NCI-H526 treated with DMSO at 0.1 percent for 48 hours (cell line): ENCODE results near the gene ZNF888.
"Not testable (repeated sequence)": the region's sequence is repeated elsewhere in the genome, so short reads cannot be mapped to it uniquely, and the experiment has no call there.

Experiments
- DNase-seq: peaks from one replicate; lab custom pipeline; 2025; lab: John Stamatoyannopoulos, UW

The ZNF888 gene

DNA sequence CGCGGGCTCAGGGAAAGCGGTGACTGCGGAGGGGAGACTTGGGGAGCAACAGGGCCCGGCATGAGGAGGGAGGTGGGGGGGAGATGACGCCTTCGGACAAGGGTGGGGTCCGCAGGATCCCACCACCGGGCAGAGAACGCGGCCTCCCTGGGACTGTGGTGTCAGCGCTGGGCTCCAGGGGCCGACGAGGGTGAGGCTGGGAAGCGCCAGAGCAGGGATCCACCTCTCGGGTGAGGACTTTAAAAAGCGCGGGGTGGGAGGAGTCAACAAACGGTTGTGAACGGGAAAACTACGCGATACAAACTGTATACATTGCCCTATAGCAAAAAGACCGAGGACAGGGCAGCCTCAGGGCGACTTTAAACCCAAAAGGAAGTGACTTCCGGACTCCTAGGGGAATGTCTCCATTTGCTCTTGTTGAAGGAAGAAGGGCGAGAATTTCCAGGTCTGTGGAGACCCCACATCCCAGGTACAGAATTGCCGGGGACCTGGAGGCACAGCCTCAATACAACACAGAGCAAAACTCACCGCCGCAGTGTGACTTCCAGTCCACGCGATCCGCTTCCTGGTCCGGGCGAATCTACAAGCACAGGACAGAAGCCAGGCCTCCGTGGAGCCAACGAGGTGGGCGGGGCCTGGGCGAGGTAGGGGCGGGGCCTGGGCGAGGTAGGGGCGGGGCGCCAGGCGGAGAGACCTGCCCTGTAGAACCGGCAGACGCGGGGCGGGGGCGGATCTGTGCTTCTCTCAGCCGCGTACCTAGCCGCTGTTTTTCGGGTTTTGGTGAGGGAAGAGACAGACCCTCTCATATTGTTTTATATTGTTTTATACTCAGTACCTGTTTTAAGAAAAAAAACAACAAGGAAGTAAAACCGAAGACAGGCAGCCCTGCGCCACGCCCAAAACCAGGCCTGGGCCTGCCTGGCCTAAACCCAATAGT, at the start of gene ZNF888:
ZNF888 (minus strand) TSS at position 588 of the 937 bp plus-strand sequence. CDS start 5,555 bp downstream, outside the sequence.
- peak; percentile 84 for DNase-seq

DNA sequence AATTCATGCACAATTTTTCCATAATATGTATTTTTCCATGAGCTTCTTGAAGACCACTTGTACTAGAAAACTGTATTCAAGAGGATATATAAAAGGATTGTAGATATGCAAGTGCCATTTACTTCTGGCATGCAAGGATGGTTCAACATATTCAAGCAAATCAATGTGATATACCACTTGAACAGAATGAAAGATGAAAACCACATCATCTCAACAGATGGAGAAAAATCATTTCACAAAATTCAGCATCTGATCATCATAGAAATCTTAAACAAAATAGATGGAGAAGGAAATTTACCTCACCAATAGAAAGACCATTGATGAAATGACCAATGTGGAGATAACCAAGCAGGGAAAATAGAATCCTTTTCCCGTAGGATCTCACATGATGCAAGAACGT, 44.5 kb upstream of the ZNF888 start:
- DNase-seq: no peak

DNA sequence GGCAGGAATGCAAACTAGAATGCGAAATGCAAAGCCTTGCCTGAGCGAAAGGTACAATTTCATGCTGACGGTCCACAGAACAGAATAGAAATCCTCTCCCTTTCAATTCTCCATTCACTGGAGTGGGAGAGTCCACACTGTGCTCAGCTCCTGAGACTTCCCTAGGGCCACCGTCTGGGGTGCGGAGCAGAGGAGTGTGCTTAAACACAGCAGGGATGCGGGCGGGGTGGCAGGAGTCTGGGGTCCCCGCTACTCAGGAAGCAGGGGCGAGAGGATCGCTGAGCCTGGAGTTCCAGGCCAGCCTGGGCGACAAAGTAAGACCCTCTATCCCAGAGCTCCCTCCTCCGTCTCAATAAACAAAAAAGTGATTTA, 40.0 kb upstream of the ZNF888 start:
- peak; percentile 72 for DNase-seq

DNA sequence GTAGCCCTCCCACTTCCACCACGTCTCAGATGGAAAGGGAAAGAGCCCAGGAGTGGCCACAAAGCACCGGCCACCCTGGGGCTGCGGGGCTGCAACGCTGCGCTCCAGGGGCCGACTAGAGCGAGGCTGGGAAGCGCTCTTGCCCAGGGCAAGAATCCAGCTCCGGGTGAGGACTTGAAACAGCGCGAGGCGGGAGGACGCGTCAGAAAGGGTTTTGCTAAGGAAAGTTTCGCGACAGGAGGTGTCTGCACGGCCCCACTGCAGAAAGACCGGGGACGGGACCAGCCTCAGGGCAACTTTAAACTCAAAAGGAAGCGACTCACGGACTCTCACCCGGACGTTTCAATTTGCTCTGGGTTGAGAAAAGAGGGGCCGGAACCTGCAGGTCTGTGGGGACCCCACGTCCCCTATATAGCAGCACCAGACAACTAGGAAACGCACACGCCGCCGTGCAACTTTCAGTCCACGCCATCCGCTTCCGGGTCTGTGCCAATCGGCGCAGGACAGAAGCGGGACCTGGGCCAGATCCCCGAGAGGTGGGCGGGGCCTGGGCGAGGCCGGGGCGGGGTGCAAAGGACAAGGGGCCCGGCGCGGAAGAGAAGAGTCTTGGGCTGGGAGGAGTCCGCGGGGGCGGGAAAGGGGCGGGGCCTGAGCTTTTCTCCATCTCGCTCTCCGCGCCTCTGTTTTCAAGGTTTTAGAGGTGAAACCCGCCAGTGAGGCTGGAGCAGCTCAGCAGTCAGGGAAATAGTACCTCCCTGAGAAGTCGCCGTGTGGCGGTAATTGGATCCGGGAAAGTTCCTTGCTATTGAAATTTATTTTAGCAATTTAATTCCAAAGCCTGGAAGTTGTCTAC, 39.4 kb upstream of the ZNF888 start, which contains the start of gene ZNF816:
ZNF816 (minus strand) TSS at position 488 of the 853 bp plus-strand sequence. CDS start 6,792 bp downstream, outside the sequence.
- peak; percentile 97 for DNase-seq

DNA sequence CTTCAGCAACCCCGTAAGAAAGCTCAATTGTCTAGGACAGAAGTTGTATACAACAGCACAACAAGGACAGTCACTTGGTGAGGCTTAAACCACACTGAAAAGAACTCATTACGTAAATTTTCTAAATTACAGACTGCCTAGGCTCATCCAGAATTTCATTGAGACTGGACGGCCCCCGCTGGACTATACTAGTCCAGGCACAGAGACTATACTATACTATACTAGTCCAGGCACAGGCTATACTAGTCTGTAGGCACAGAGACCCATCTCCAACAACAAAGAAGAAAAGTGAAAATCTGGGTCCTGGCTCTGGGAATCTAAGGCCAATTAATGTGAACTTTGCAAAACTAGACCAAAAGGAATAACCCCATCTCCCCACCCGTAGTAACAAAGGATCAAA, 38.8 kb upstream of the ZNF888 start:
- no peak for DNase-seq

DNA sequence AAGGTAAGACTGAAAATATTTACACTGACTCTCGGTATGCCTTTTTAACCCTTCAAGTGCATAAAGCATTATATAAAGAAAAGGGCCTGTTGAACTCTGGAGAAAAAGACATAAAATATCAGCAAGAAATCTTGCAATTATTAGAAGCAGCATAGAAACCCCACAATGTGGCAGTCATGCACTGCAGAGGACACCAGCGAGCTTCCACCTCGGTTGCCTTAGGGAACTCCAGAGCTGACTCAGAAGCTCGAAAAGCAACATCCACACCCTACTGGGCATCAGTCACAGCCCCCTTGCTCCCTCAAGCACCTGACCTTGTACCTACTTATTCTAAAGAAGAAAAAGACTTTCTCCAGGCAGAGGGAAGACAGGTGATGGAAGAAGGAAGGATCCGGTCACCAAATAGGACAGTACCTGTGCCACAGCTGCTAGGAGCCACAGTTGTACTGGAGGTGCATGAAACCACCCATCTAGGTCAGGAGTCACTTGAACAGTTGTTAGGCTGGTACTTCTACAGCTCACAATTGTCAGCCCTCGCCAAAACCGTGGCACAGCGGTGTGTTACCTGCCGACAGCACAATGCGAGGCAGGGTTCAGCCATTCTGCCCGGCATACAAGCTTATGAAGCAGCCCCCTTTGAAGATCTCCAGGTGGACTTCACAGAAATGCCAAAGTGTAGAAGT, 36.5 kb upstream of the ZNF888 start:
- no peak for DNase-seq

DNA sequence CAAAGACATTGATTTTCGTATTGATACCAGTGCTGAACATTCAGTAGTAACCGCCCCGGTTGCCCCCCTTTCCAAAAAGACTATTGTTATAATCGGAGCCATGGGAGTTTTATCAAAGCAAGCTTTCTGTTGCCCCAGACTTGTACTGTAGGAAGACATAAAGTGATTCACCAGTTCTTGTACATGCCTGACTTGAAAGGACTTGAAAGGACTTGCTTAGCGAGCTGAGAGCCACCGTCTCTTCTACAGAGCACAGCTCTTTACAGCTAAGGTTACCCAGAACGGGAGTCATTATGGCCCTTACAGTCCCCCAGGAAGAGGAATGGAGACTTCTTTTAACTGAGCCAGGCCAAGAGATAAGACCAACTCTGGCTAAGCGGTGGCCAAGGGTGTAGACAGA, 34.4 kb upstream of the ZNF888 start:
- no peak for DNase-seq

DNA sequence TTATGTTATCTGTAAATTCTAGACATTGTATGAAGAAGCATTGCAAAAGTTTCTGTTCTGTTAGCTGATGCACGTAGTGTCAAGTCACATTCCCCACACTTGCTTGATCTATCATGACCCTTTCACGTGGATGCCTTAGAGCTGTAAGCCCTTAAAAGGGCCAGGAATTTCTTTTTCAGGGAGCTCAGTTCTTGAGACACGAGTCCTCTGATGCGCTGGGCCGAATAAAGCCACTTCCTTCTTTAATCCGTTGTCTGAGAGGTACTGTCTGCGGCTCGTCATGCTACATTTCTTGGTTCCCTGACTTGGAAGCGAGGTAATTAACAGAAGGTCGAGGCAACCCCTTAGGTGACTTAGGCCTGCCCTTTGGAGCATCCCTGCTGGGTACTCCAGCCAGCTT, 33.7 kb upstream of the ZNF888 start:
- no peak for DNase-seq

DNA sequence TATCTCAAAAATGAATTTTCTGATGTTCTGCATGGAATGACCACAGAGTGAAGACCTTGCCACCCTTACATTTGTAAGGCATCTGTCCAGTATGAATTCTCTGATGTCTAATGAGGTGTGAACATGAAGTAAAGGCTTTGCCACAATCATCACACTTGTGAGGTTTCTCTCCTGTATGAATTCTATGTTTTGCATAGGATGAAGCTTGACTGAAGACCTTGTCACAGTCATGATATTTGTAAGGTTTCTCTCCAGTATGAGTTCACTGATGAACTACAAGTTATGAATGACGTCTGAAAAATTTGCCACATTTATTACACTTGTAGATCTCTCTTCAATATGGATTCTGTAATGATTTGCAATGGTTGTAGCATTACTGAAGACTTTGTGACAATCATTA, 26.2 kb upstream of the ZNF888 start:
- no peak for DNase-seq

DNA sequence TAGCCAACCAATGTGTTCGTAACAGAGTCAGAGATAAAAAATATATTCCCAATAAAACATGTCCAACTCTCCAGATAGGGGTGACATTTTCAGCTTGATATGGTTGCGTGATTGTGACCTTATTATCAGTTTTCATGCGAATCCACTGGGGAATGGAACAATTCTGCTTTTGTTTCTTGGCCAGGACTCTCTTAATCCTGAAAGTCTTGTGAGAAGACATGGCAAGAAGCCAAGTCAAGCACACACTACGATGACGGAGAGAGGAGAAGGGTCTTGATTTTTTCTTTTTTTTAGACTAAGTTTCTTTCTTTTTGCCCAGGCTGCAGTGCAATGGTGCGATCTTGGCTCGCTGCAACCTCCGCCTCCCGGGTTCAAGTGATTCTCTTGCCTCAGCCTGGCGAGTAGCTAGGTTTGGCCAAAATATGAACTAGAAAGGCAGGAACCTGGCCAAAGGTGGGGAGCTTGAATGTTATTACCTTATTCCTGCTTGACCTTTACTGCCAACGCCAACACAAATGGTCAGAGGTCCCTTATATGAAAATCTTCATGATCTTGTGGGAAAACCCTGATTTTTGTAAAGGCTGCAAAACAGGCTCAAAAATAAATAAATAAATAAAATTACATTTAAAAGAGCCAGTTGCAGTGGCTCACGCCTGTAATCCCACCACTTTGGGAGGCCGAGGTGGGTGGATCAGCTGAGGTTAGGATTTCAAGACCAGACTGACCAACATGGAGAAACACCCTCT, 25.0 kb upstream of the ZNF888 start:
- DNase-seq: no peak

DNA sequence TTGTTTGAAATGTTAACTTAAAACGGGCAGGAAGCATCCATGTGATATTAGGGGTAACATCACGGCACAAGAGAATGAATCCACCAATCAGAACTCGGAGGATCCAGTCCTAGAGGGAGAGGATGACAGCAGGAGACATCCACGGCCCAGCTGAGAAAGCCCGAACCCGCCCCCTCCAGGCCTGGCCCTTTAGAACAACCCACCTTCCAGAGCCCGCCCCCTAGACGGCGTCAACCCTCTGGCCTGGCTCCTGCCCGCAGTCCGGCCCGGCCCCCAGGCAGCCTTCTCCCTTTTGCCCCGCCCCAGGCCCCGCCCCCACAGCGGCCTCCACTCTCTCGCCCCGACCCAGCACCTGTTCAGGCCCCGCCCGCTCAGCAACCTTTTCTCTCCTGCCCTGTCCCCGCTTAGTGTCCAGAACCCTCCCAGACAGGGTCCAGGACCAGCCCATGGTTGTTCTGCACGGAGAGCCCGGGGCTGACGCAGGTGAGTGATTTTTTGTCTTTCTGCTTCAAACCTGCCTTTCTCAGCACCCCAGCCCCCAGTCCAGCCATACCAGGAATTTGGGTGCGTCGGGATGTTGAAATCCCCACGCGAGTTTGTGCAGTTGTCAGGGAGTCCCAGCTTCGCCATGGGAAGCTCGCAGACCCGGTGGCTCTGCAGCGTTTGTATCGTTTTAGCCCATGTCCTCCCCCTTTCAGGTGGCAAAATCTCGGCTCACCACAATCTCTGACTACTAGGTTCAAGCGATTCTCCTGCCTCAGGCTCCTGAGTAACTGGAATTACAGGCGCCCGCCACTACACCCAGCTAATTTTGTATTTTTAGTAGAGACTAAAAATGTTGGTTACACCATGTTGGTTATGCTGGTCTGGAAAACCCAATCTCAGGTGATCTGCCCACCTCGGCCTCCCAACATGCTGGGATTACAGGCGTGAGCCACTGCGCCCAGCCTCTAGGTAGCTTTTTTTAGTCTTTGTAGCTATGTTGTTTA, 23.4 kb upstream of the ZNF888 start:
- DNase-seq: peak; percentile 77

DNA sequence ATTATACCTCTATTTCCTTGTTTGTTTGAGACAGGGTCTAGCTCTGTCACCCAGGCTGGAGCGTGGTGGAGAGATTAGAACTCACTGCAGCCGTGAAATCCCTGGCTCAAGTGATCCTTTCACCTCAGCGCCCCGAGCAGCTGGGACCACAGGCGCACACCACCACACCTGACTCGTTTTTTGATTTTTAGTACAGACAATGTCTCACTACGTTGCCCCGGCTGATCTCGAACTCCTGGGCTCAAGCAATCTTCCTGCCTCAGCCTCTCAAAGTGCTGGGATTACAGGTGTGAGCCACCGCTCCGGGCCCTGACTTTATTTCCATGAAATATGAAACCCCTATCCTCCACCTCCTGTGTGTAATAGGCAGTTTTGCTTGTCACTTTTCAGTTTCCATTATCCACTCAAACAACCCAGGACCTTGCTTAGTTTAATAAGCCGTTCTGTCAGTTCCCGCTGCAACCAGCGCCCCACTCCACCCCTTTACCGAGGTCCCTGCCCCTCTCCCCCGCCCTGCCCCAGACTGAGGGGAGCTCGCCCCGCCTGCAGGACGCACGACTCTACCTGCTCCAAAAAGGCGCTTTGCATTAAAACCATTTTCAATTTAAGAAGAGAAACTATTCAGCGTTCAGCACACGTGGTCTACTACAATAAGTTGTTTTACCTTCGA, 22.6 kb upstream of the ZNF888 start:
- no peak for DNase-seq

DNA sequence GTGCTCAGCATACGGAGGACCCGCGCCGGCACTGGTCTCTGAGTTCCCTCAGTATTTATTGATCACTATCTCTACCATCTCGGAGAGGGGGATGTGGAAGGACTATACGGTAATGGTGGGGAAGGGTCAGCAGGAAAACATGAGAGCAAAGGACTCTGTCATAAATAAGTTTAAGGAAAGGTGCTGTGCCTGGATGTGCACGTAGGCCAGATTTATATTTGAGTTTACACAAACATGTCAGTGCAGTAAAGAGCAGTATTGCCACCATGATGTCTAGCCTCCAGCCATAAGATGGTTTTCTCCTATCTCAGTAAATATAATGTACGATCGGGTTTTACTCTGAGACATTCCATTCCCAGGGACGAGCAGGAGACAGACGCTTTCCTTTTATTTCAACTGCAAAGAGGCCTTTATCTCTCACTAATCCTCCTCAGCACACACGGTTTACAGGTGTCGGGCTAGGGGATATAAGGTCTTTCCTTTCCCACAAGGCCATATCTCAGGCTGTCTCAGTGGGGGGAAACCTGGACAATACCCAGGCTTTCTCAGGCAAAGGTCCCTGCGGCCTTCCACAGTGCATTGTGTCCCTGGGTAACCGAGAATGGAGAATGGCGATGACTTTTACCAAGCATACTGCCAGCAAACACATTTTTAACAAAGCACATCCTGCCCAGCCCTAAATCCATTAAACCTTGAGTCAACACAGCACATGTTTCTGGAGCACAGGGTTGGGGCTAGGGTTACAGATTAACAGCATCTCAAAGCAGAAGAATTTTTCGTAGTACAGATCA, 21.7 kb upstream of the ZNF888 start:
- not testable (repeated sequence) for DNase-seq

DNA sequence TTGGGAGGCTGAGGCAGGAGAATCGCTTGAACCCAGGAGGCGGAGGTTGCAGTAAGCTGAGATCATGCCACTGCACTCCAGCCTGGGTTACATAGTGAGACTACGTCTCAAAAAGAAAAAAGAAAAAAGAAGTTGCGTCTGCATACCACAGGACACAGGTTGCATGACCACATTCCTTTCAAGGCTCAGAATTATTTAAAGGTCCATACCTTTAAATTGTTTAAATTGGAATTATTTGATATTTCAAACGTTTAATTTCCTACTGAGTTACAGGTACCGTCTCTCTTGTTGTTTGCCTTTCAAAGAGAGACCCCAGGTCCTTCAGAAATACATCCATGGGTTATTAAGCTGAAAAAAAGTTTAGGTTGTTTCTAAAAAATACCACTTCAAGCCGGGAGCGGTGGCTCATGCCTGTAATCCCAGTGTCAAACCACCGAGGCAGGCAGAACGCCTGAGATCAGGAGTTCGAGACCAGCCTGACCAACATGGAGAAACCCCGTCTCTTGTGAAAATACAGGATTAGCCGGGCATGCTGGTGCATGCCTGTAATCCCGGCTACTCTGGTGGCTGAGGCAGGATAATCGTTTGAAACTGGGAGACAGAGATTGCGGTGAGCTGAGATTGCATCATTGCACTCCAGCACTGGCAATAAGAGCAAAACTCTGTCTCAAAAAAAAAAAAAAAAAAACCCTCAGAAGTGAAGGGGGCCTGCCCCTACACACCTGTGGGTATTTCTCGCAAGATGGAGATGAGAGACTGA, 20.8 kb upstream of the ZNF888 start:
- no peak for DNase-seq

DNA sequence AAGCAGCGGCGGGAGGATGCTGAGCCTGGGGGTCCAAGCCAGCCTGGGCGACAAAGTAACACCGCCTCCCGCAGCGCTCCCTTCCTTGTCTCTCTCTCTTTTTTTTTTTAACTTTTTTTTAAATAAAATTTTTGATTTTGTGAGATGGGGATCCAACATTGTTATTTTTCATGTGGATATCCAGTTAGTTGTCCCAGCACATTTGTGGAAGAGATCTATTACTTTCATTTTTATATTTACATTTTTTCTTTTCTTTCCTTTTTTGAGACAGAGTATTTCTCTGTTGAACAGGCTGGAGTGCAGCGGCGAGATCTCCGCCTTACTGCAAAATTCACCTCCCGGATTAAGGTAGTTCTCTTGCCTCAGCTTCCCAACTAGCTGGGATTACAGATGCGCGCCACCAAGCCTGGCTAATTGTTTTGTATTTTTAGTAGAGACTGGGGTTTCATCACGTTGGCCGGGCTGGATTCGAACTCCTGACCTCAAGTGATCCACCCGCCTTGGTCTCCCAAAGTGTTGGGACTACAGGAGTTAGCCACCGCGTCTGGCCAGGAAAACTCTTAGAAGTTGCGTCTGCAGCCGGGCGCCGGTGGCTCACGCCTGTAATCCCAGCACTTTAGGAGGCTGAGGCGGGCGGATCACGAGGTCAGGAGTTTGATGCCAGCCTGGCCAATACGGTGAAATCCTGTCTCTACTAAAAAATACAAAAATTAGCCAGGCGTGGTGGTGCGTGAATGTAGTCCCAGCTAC, 20.1 kb upstream of the ZNF888 start:
- DNase-seq: no peak

DNA sequence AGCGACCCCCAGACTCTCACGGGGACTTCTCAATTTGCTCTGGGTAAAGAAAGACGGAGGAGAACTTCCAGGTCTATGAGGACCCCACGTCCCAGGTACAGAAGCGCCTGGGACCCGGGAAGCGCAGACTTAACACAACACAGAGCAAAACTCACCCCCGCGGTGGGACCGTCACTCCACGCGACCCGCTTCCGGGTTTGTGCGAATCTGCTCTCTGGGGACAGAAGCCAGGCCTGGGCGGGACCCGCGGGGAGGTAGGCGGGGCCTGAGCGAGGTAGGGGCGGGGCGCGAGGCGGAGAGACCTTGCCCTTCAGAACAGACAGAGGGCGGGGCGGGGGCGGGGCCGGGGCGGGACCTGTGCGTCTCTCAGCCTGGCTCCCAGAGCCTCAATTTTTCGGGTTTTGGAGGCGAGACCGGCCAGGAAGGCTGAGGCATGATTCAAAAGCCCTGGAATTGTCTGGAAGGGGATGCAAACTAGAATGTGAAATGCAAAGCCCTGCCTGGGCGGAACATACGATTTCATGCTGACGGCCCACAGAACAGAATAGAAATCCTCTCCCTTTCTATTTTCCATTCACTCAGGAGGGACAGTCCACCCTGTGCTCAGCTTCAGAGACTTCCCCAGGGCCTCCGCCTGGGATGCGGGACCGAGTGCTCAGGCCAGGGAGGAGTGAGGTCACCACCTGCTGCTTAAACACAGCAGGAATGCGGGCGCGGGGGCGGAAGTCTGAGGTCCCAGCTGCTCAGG, 19.3 kb upstream of the ZNF888 start:
- peak; percentile 72 for DNase-seq

DNA sequence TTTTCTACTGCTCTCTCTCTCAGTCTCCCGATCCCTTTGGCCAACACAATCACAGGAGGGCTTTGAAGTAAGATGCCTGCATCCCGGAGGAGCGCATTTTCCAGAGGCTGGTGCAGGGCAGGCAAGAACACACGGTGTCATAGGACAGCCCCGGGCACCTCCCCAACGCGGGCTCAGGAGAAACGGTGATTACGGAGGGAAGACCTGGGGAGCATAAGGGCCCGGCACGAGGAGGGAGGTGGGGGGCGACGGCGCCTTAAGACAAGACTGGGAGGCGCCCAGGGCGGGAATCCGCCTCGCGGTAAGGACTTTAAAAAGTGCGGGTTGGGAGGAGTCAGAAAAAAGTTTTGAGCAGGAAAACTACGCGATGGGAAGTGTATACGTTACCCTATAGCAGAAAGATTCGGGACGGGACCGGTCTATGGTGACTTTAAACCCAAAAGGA, 18.7 kb upstream of the ZNF888 start:
- DNase-seq: no peak
